GM12892 (cell line): ENCODE data around the gene DGKQ.

Experiments used
- POLR2A ChIP-seq: IDR thresholded peaks from 2 replicates; pipeline ENCODE4 v1.6.1; 2011; ENCODE audit warnings: low read depth, low read length, control low read depth
- POLR2AphosphoS5 ChIP-seq: IDR thresholded peaks from 2 replicates; pipeline ENCODE4 v1.6.1; 2011; ENCODE audit warnings: low read depth, low read length, control low read depth
- TAF1 ChIP-seq: IDR thresholded peaks from 2 replicates; pipeline ENCODE4 v1.6.1; 2011; ENCODE audit warnings: low read depth, mild to moderate bottlenecking, control low read depth, low read length, borderline replicate concordance

GRCh38 chr4:988726-989721 is 15.7 kb upstream of the DGKQ start:
- no peak for TF ChIP-seq POLR2AphosphoS5
- TF ChIP-seq POLR2A = no peak
- TF ChIP-seq TAF1 = no peak
